GM18868 (cell line): Measurements from ENCODE around the gene PFDN4.

ENCODE experiments used
- ATAC-seq: cut with Tn5 transposase; IDR thresholded peaks from one replicate; pipeline ENCODE4 v1.9.1; 2021; ENCODE audit warnings: mild to moderate bottlenecking, moderate library complexity; ENCODE audit not compliant: unreplicated experiment

Gene PFDN4, protein sequence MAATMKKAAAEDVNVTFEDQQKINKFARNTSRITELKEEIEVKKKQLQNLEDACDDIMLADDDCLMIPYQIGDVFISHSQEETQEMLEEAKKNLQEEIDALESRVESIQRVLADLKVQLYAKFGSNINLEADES

GRCh38 chr20:54207743-54208547 lies at the start of gene PFDN4:
Gene PFDN4 (plus strand): TSS chr20:54208087. CDS start chr20:54208101, 14 bp downstream.
- ATAC-seq = peak; percentile 95

- no peak for ATAC-seq
Observed at GRCh38 chr20:54158226-54158625, 49.7 kb upstream of the PFDN4 start.

DNA sequence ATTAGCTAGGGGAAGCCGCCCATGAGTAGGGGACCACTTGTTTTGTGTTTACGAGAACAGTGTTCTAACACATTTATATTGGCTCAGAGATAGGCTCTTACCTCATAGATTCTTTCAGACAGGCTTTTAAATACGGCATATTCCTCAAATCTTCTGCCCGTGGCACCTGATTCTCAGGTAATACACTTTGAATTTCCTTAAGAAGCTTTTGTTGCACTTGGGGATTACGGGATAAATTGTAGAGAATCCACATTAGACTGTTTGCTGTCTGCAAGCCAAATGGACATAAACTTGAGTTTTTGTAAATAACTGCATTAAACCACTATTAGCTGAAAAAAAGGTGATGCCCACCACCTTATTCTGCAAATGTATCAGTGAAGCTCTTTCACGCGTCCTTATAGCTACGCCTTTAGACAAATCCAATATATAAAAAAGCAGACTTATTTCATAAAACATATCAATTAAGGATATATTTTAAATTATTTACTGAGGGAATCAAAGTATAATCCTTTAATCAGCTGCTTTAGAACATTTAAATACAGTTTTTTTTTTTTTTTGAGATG lies 49.0 kb upstream of the PFDN4 start:
- no peak for ATAC-seq

DNA sequence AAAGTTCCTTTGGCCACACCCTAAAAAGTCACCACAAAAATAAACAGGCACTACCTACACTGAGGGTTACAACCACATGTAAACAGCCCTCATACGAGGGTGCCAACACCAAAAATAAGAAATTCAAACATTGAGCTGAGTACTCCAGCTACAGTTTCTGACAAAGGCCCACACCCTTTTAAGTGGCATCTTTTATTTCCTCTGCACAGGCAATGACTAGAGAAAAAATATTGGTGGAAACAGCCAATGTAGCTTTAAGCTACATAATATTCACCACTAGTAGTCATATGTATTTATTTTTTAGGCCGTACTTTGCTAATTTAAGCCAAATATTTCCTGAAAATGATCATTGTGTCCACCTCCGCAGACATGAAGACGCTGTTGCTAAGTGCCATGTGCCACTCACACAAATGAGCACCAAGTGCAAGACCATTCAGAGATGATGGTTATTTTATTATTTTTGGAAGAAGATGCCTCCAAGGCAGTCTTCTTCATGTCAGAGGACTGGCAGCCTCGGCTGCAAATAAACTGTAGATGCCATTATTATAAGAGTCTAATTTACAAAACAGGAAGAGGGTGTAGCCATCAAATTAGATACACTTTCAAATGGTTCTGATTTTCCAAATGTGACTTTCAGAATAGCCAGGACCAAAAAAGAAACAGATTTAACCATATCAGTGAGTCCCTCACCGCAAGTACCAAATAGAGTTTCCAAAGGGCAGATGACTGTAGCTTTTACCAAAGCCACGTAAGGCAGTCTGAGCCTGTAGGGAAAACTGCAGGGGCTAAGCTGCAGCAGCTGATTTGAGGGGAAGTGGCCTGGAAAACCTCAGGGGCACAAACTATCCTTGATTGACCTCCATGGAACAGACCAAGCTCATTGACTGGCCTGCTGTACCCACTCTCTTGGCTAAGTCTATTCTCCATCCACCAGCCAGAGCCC lies 47.6 kb upstream of the PFDN4 start:
- ATAC-seq = no peak

GRCh38 chr20:54161008-54161820 lies 46.7 kb upstream of the PFDN4 start:
- no peak for ATAC-seq

DNA sequence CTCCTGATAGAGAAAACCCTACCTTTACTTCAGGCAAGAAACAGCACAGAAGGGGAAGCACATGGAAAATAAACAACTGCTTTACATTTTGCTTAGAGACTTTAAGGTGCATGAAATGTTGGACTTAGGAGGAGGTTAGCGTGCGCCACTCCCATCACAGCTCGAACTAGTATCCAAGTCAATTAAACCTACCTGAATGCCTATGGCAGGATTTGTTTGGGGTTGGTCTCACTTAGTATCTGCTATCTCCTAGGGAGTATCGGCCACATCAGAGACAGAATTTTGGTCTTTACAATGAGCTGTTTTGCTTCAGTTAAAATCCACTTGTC lies 46.1 kb upstream of the PFDN4 start:
- no peak for ATAC-seq

GRCh38 chr20:54162378-54163009 lies 45.4 kb upstream of the PFDN4 start:
- no peak for ATAC-seq

DNA sequence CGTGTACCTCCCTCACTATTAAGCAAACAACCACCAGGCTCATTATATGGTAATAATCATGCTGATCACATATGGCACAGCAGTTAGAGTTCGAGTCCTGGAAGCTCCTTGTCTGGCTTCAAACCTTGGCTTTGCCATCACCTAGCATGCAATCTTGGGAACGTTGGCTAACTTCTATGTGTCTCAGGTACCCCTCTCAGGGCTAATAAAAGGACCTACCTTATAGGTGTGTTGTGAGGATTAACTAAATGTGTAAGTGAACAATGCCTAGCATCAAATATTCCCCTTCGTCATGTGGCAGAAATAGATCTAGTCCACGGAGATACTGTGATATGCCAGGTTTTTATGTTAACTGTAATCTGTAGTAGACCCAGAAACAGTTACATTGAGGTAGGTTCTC lies 44.5 kb upstream of the PFDN4 start:
- ATAC-seq = no peak

GRCh38 chr20:54165014-54165413 lies 42.9 kb upstream of the PFDN4 start:
- no peak for ATAC-seq

- no peak for ATAC-seq
Observed at GRCh38 chr20:54165803-54166202, 42.1 kb upstream of the PFDN4 start.

GRCh38 chr20:54166987-54167662 lies 40.8 kb upstream of the PFDN4 start:
- ATAC-seq = no peak

- no peak for ATAC-seq
Observed at GRCh38 chr20:54167909-54168872, 39.7 kb upstream of the PFDN4 start.

- ATAC-seq = no peak
Observed at GRCh38 chr20:54168961-54169862, 38.7 kb upstream of the PFDN4 start.

DNA sequence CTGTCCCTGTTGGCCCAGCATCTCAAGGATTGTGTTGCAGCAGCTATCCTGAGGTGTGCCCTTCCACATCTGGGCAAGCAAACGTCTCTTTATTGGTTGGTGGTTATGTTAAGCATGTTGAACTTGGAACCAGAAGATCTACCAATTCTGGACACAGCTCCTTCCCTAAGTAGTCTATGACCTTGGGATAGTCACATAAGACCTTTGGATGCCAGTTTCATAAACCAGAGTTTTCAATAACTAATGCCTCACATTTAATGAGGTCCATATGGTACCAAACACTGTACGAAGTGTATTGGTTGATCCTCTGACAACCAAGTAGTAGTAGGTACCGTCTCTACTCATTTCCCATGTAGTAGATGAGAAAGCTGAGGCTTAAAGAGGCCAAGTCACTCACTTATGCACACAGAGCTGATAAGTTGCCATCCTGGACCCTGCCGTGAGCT lies 37.8 kb upstream of the PFDN4 start:
- no peak for ATAC-seq

- no peak for ATAC-seq
Observed at GRCh38 chr20:54170963-54171362, 36.9 kb upstream of the PFDN4 start.

GRCh38 chr20:54172532-54172855 lies 35.4 kb upstream of the PFDN4 start:
- ATAC-seq = no peak

DNA sequence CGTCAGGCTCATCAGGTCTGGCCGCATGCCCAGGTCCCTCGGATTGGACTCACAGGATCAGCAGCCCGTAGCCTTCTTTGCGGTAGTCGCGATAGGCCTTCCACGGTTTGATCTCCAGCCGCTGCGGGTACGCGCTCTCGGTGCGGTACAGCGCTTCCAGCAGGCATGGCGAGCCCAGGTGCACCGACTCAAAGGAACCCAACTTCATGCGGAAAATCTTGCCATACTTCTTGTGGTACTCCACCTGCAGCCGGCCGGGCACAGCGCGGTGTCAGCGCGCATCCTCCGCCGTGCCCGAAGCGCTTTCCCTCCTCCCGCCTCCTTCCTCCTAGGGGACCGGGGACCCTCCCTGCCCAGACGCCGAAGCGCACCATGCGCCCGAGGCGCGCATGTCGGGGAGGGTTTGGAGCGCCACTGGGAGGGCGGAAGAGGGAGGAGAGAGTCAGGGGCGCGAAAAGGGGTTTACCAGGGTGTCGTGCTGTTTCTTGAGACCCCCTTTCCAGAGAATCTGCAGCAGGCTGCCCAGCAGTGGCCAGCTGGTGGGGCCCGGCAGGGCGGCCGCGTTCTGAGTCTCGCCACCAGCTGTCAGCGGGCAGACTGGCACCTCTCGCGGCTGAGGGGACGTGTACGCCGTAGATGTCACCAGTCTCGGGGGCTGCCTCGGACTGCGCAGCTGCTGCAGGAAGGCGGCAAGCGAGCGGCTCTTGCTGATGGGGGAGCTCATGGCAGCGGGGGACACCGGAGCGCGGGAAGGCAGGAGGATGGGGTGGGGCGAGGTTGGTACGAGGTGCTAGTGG lies 34.8 kb upstream of the PFDN4 start:
- no peak for ATAC-seq
